DND-41 (cell line): ENCODE data around the gene DENND1A.

Experiments used
- CTCF ChIP-seq: IDR thresholded peaks from 2 replicates; pipeline ENCODE4 v1.5.1; 2012; ENCODE audit warnings: borderline replicate concordance, low read length, moderate library complexity, mild to moderate bottlenecking; ENCODE audit not compliant: poor library complexity, severe bottlenecking; ENCODE audit errors: extremely low read depth
- EZH2 ChIP-seq: IDR thresholded peaks from 3 replicates; pipeline ENCODE4 v1.6.1; 2012; ENCODE audit warnings: borderline replicate concordance, low read depth, mild to moderate bottlenecking, moderate library complexity, low read length, inconsistent platforms; ENCODE audit not compliant: severe bottlenecking

GRCh38 chr9:123697686-123698085, 232.2 kb downstream of the DENND1A start:
- TF ChIP-seq CTCF (no peak), EZH2 (no peak)
